GM19452 (cell line): ENCODE results near the gene NDFIP2.
"Not testable (repeated sequence)": the region's sequence is repeated elsewhere in the genome, so short reads cannot be mapped to it uniquely, and the experiment has no call there.

Source experiments
- ATAC-seq: cut with Tn5 transposase; IDR thresholded peaks from one replicate; pipeline ENCODE4 v1.9.1; 2021; ENCODE audit not compliant: unreplicated experiment

The NDFIP2 gene

GRCh38 chr13:79589603-79590393 lies 108.8 kb downstream of the NDFIP2 start:
- no peak for ATAC-seq

- ATAC-seq: no peak
These were observed 109.4 kb downstream of the NDFIP2 start for GRCh38 chr13:79590394-79590676.

- no peak for ATAC-seq
These were observed 110.5 kb downstream of the NDFIP2 start for GRCh38 chr13:79591493-79591892.

GRCh38 chr13:79593121-79593520 lies 112.2 kb downstream of the NDFIP2 start:
- no peak for ATAC-seq

- no peak for ATAC-seq
These were observed 112.8 kb downstream of the NDFIP2 start for GRCh38 chr13:79593641-79594275.

- not testable (repeated sequence) for ATAC-seq
These were observed 119.2 kb downstream of the NDFIP2 start for GRCh38 chr13:79600146-79600545.

GRCh38 chr13:79602936-79603335 lies 122.0 kb downstream of the NDFIP2 start:
- ATAC-seq: no peak

GRCh38 chr13:79604752-79605151 lies 123.8 kb downstream of the NDFIP2 start:
- no peak for ATAC-seq
